Panc1 (cell line): Measurements from ENCODE around the gene CCNA2.

Experiments
- CTCF ChIP-seq: fragments of 450-650 bp; IDR thresholded peaks from 2 replicates; pipeline ENCODE4 v1.5.1; 2017; ENCODE audit warnings: mild to moderate bottlenecking
- POLR2AphosphoS5 ChIP-seq: IDR thresholded peaks from 2 replicates; pipeline ENCODE4 v1.6.1; 2012; ENCODE audit warnings: mild to moderate bottlenecking, low read depth, low read length, moderate library complexity
- SIN3A ChIP-seq: IDR thresholded peaks from 2 replicates; pipeline ENCODE4 v1.6.1; 2012; ENCODE audit warnings: low read depth, mild to moderate bottlenecking, low read length, moderate library complexity, borderline replicate concordance; ENCODE audit not compliant: insufficient read depth
- TCF7L2 ChIP-seq: IDR thresholded peaks from 2 replicates; pipeline ENCODE4 v1.6.1; 2011; ENCODE audit warnings: mild to moderate bottlenecking, low read depth, low read length, inconsistent platforms

DNA sequence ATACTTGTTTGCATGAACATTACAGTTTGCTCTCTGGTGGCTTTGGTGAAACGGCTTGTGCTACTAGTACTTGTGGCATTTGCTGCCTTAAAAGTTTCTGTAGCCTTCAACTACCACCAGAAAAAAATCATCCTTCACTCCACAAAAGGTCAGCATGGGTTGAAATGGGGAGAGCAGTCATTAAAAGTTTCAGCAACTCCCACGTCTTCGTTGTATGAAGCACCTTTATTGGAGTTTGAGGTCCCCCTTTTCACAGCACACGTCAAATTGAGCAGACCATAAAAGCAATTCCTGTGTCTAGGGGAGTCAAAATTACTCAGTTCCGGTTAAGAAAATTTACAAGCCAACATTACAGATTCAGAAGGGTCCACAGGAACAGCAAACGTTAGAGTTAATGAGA, 23.0 kb upstream of the CCNA2 start:
- no peak for TF ChIP-seq CTCF
- no peak for TF ChIP-seq TCF7L2
- TF ChIP-seq SIN3A: no peak
- TF ChIP-seq POLR2AphosphoS5: no peak
